ENCODE data around the gene KRT23. TPM values are rescaled to one million over a fixed set of nuclear protein-coding genes. Genes with fewer than 3 reads are reported as not detected.

The KRT23 gene
- total RNA-seq, 1 experiment from 2014 or later: not detected

DNA sequence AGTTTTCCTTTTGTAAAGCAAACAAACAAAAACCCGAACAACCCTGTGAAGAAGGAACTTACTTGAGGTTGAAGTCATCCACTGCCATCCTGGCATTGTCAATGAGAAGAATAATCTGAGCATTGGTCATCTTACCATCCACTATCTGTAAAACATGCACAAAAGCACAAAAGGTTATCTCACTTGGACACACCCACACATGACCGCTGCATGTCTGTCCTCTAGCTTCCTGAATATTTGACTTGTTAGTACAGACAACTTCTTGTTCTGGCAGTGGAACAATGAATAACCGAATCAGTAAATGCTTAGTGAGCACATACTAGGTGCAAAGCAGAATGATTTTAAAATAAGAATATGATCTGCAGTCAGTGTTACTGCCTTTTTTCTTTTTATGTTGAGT is 6.1 kb downstream of the KRT23 start:
- Histone ChIP-seq H3K9me3 (ENCODE audit: control insufficient read depth, low read depth, low read length) (no peaks in the 10 kb centered on the region), H3K4me2 (ENCODE audit: insufficient read depth, insufficient read length, low read length) (no peak overlapping the region), H3K4ac (ENCODE audit: low read depth, low read length) (no peak overlapping the region), H3K4me1 (ENCODE audit: insufficient read depth, low read length) (peaks cover 2% of the 10 kb centered on the region; the same call in 1 of the 2 replicates), H3K14ac (ENCODE audit: insufficient read depth, low read length) (no peak overlapping the region), H3K79me1 (ENCODE audit: insufficient read depth, low read depth, low read length, poor library complexity, severe bottlenecking) (no peaks in the 10 kb centered on the region), H3K23me2 (ENCODE audit: insufficient read length, low read depth, low read length, poor library complexity, severe bottlenecking) (no peaks in the 10 kb centered on the region), H3K23ac (ENCODE audit: insufficient read length, low read depth, low read length) (no peak overlapping the region), H2BK5ac (ENCODE audit: insufficient read length, low read length) (no peak overlapping the region), H2BK12ac (ENCODE audit: insufficient read length, low read depth, low read length) (no peak overlapping the region), H4K20me1 (ENCODE audit: control insufficient read depth, insufficient read depth, insufficient read length) (no peaks in the 10 kb centered on the region), H2AFZ (ENCODE audit: low read length) (no peak overlapping the region), H3K27me3 (ENCODE audit: insufficient read depth, low read length) (no peaks in the 10 kb centered on the region), H3T11ph (ENCODE audit: low read length) (no peak overlapping the region), H2AK5ac (ENCODE audit: insufficient read length, low read length) (no peak overlapping the region), H3K9ac (ENCODE audit: extremely low read depth, insufficient read length, low read length) (no peak overlapping the region), H4K91ac (ENCODE audit: insufficient read length, low read depth, low read length) (no peak overlapping the region), H2BK20ac (ENCODE audit: low read depth, low read length, poor library complexity, severe bottlenecking) (no peak overlapping the region), H2BK15ac (ENCODE audit: low read depth, low read length) (no peak overlapping the region), H3K27ac (ENCODE audit: insufficient read length, low read depth, low read length) (no peak overlapping the region), H4K5ac (ENCODE audit: insufficient read length, low read depth, low read length) (no peak overlapping the region), H3K79me2 (ENCODE audit: insufficient read depth, low read length) (no peaks in the 10 kb centered on the region), H3K18ac (ENCODE audit: insufficient read length, low read depth, low read length) (no peak overlapping the region), H4K8ac (replicated peaks; ENCODE audit: insufficient read length, low read depth, low read length) (no peak overlapping the region), H3K56ac (ENCODE audit: insufficient read length, low read depth, low read length) (no peak overlapping the region), H2BK120ac (ENCODE audit: low read depth, low read length, poor library complexity, severe bottlenecking) (no peak overlapping the region)
- DNase-seq: no peak
- no peak overlapping the region for H3K27ac Mint-ChIP-seq
- peaks cover 5% of the 10 kb centered on the region; the same call in 1 of the 2 replicates for H3K27me3 Mint-ChIP-seq (ENCODE audit: low read depth)
- H3K4me1 Mint-ChIP-seq: peaks cover 7 to 10% of the 10 kb centered on the region in 2 experiments
- H3K4me3 Mint-ChIP-seq: no peak overlapping the region
- WGBS (ENCODE audit: extremely low coverage, insufficient read length, low lambda C conversion rate): no CpG with 5 or more reads among the region's 3 CpGs
- H3K9me3 Mint-ChIP-seq: no peaks in the 10 kb centered on the region
- TF ChIP-seq, protein P1, sequence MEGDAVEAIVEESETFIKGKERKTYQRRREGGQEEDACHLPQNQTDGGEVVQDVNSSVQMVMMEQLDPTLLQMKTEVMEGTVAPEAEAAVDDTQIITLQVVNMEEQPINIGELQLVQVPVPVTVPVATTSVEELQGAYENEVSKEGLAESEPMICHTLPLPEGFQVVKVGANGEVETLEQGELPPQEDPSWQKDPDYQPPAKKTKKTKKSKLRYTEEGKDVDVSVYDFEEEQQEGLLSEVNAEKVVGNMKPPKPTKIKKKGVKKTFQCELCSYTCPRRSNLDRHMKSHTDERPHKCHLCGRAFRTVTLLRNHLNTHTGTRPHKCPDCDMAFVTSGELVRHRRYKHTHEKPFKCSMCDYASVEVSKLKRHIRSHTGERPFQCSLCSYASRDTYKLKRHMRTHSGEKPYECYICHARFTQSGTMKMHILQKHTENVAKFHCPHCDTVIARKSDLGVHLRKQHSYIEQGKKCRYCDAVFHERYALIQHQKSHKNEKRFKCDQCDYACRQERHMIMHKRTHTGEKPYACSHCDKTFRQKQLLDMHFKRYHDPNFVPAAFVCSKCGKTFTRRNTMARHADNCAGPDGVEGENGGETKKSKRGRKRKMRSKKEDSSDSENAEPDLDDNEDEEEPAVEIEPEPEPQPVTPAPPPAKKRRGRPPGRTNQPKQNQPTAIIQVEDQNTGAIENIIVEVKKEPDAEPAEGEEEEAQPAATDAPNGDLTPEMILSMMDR (conservative IDR thresholded peaks at IDR 0.05): no peak
- H3K36me3 Mint-ChIP-seq (ENCODE audit: insufficient read depth in 1 of 3, low read depth in 3 of 3): no peaks in the 10 kb centered on the region

Data from H9 (cell line).